CD4-positive, alpha-beta T cell treated with Interferon alpha-2 for 1 hour (primary cell): ENCODE results near the gene GRM5.
"Not testable (repeated sequence)": the region's sequence is repeated elsewhere in the genome, so short reads cannot be mapped to it uniquely, and the experiment has no call there.

ENCODE experiments used
- DNase-seq, 2 donors: peaks; one replicate each; pipeline ENCODE4 v3.0.0-alpha.2; 2020 to 2022

Gene GRM5

DNA sequence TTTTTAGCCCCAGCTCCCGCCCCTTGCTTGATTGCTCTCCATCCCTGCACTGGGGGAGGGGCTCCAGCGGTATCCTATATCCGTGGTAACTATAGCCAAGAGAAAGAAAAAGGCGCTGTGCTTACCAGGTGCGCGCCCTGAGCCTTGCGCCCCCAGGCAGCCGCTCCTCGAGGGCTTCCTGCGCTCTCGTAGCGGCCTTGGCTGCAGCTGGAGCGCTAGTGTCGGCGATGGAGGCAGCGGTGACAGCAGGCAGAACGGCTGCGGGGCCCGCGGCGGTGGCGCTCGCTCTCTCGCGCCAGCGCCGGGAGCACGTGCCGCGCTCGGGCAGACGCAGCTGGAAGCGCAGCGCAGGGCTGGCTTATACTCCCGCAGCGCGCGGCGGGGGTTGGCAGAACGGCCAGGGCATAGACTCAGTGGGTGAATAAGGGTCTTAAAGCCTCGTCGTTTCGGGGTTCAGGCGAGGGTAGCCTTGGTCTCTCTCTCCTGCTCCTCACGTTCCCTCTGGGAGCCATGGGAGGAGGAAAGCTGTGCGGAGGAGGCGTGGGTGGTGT lies at the start of gene GRM5:
GRM5 (minus strand) TSS at position 332 of the 551 bp plus-strand sequence. CDS start 18,110 bp downstream, outside the sequence.
- DNase-seq = not testable (repeated sequence)

DNA sequence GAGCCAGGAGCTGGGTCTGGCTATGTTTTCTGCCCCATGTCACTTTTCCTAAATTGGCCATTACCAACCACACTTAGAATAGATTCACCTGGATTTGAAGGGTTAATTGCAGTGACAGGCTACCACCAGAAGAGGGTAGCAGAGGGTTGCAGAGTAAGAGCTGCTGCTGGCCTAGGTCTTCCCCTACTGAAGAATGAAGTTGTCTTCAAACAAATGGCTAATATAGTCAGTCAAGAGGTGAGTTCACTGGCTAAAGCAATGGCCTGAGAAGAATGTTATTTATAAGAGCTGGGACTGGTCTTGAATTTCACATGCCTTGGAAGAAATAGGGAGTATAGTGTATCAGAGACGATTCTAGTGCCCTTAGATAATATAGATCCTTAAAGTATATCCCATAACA lies 32.2 kb upstream of the GRM5 start:
- DNase-seq = peak in 1 of 2 donors; percentile 12

DNA sequence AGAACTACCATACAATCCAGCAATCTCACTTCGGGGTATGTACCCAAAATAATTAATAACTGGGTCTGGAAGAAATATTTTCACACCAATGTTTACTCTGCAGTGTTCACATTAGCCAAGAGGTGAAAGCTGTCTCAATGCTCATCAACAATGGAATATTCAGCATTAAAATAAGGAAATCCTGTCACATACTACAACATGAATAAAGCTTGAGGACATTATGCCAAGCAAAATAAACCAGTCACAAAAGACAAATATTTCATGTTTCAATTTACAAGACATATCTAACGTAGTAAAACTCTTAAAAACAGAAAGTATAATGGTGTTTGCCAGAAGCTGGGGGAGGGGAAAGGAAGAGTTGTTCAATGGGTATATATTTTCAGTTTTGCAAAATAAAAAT lies 28.0 kb upstream of the GRM5 start:
- DNase-seq = not testable (repeated sequence)

DNA sequence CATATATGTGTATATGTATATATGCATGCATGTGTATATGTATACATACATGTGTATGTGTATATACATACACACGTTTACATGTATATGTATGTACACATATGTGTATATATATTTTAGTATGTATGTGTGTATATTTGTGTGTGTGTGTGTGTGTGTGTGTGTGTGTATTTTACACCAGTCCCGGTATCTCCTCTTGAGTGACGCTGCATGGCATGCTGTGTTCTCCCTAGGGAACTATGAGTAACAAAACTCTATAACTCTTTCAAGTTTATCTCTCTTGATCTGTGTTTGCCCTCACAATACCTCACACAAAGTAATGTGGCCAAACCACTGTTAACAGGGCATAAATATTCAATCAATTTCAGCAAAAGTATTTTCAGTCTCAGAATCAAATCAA lies 19.2 kb upstream of the GRM5 start:
- not testable (repeated sequence) for DNase-seq

DNA sequence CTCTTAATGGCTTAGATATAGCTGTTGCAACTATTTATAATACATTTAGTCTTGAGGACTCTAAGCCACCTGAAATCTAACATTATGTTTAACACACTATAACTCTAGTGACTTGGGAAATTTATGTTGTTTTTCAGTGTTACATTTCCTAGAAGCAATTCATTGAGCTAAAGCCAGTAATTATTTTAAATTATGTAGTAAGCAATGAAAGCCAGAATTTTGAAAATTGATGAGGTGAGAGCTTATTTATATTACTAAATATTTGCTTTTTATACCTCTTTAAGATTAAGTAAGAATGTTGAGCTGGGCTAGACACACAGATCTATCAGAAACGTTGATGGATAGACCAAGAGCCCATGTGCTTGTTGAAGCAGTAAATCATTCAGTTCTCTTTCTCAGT lies 5.1 kb upstream of the GRM5 start:
- not testable (repeated sequence) for DNase-seq

DNA sequence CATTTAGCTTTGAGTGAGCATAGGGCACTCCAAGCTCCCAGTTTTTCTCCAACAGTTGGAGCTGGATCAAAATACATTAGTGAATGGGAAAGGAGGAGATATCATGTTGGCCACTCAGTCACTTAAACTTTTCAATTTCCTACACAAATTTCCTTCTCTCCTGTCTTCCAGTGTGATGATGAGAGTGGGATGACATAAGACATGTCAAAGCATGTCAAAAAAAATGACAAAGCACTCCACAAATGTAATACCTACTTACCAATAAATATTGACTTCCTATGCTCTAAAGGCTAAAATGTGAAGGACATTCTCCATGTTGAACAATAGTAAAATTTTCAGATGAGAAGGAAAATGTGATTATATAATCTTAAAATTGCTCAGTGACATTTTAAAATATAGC lies 1.5 kb upstream of the GRM5 start:
- DNase-seq = no peak

DNA sequence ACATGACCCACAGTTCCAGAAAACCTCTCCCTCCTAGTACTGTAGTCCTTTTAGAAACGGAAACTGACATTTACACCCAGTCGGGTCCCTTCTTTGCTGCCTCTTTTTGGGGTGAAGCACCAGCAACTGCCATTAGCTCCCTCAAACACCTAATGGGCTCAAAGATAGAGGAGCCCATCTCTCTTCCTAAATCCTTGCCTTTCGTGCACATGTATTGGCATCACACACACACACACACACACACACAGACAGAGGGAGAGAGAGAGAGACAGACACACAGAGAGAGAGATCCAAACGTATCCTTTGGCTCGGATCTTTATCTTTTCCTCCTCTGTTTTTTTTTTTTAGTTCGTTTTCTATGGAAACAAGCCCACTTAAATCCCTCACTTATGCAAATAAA lies 716 bp downstream of the GRM5 start:
- no peak for DNase-seq

DNA sequence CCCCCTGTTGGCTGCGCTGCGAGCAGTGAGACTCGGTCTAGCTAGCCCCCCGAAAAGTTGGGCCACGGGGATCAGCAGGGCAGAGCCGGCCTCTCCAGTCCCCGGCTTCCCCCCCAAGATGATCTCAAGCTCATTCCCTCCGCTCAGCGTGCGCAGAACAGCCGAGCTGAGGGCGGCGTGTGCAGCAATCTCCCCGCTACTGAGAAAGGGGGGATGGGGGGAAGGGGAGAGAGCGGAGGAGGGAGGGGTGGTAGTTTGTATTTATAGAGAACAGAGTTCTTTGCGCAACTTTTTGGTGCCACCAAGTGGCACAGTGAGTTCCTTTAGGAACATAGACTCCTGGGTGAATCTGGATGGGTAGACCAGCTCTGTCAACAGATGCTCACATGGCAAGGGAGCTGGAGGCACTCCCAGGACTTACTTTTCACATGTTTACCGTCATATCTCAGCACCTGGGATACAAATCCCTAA lies 2.3 kb downstream of the GRM5 start:
- not testable (repeated sequence) for DNase-seq

DNA sequence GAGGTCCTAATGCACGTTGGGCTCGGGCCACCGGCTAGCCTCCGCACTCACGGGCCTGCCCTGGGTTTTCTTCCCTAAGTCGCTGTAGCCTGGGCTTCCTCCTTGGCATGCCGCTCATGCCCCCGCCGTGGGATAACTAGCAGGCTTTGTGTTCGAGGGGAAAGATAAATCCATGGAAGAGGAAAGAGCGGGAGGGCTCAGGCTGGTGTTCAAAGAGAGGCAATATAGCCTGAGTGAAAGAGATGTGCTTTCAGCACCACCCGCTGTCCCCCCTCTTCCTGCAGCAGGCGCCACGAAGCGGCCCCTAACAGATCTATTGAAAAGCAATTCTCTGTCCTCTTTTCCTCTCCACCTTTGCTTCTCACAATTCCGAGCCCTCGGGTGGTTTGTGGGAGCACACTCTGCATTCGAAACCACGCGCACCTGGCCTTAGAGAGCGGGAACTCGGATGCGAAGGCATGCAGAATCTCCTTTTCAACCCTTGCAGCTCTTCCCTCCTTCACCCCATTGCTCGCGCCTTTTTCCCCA lies 2.9 kb downstream of the GRM5 start:
- DNase-seq = not testable (repeated sequence)

DNA sequence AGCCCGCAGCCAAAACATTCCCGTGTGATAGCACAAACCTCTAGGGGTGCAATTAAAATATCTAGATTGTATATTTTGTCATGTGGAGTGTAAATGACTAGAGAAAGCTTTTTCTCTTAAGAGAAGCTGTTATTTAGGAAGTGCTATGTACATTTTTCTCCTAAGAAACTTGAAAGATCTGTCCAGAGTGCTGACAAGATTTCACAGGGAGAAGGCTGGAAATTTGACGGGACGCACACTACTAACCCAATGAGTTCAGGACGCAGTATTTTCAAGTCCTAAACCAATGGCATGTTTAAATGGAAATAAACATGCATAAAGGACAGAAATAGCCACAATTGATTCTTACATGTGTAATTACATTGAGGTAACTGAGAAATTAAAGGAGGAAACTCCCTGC lies 3.9 kb downstream of the GRM5 start:
- DNase-seq = not testable (repeated sequence)

DNA sequence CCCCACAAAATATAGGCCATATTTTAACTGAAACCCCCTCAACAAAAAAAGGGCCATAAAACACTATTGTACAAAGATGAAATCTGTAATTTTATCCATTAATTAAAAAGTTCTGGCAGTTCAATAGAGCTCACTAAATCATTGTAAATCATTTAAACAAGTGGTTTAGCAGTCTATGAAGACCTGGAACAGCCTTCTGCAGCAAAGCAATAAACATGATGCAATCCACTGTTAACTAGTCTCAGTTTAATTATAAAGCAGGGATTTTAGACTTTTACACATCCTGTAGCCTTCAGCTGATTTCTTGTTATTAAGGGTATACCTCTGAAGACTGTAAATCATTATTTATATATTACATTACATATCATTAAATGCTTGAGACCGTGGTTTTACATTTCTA lies 8.4 kb downstream of the GRM5 start:
- not testable (repeated sequence) for DNase-seq

DNA sequence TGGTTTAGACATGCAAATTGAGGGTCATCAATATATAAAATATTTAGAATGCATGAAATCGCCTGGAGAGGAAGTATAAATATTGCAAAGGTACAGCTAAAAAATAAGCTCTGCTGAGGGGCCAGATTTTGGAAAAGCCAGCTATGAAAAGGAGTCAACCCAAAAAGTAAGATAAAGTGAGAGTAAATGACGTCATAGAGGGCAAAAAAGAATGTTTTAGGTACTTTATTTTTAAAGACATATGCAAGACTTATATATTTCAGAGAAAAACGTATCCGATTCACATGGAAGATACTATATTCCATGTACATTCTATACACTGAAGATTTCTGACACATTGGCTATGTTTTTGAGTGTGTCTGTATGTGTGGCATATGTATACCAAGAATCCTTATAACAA lies 13.6 kb downstream of the GRM5 start:
- DNase-seq = no peak

DNA sequence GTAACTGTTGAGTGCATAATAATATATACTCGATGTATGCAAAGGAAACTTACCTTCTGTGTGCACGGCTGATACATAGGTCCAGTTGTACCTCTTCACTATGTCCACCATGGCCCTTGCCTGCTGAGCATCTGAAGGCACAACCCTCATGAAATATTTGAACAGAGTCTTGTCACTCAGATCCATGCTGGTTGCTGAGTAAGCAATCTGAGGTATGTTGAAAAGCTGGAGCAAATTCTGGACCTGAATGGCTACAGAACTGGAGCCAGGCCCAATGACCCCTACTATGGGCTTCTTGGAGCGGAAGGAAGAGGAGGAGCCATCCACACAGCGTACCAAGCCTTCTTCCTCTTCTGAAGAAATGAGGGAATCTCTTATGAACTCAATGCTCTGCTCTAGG lies 18.6 kb downstream of the GRM5 start:
- DNase-seq = not testable (repeated sequence)

DNA sequence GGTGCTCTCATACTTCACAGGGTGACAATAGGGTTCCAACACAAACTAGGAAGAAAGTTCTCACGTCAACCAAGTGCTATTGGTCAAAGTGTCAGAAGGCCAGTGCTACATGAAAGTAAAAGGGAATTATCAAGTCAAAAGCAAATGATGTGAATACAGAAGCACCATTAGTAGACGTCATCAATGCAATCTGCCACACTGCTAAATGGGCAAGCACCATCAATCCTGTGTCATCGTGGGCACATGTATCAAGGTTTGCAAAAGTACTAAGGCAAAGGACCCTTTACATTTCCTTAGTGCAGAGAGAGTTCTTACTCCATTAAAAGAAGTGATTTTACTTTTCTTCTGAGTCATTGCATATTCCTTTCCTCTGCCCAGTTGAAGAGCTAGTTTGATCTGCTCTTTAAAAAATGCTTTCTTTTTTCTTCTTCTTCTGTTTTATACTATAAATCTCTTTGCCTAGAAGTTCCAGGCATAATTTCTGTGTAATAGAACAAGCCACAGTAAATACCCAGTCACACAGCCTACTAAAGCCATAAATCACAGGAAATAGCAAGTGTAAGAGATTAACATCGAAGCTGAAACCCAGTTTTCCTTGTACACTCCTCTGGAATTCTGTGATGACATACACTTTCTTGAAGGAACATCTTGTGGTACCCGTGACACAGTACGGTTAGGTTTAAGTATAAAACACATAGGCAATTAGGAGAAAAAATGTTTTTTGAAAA lies 21.8 kb downstream of the GRM5 start:
- not testable (repeated sequence) for DNase-seq

DNA sequence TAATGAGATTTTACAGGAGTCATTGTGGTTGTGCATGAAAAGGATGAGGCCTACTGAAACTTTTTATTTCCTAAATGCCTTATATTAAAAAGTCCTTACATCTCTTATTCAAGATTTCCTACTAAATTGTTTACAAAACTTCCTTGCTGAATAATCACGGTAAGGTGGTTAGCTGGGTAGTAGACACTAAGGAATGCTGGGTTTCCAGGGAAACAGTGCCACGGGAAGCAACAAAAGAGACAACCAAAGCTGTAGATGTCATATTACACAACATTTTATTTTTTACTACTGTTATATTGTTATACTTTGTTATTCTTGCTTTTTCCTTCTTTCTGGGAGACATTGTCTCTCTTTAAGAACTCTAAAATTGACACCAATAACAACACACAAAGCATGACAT lies 36.1 kb downstream of the GRM5 start:
- DNase-seq = not testable (repeated sequence)

DNA sequence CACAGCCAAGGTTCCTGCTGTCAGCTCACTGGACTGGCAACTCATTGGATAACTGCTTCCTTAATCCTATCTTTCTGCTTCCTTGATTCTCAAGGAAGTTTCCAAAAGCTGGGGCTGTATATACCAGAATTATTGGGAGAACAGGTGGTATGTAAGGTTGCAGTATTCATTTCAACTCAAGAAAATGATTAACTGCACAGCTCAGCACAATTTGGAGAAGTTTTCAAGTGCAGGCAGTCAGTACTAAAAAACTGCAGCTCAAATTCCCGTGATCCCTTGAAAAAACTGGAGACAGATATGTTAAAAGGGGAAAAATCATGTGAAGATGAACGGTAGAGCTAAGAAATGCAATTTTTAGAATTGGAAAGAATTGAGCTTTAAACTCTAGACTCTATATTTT lies 44.4 kb downstream of the GRM5 start:
- no peak for DNase-seq

DNA sequence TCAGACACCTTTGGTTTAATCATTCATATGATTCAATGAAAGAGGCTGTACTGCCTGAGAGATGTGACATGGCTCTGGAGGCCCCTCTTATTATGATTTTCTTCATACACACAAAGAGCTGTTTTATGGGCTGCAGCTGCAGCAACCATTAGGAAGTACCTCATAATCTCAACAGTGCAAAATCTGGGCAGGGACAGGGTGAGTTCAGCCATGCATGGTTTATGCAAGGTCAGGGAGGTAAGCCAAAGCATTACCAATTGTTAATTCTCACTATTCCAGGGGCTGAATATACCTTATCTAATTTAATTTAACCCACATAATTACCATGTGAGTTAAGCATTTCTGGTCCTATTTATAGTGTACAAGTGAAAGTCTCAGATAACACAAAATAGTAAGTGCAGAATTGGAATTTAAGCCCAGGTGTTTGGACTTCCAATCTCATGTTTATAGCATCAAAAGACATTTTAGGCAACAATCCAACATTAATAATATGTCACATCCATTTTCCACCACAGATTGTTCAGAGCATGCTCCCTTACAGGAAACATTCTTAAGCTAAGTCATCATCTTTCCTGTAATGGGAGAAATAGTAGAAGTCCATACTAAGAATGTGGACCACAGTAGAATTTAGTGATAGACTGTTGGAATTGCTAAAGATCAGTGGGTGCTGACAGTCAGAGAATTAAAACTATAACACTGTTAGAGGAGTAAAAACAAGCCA lies 45.8 kb downstream of the GRM5 start:
- DNase-seq = not testable (repeated sequence)

DNA sequence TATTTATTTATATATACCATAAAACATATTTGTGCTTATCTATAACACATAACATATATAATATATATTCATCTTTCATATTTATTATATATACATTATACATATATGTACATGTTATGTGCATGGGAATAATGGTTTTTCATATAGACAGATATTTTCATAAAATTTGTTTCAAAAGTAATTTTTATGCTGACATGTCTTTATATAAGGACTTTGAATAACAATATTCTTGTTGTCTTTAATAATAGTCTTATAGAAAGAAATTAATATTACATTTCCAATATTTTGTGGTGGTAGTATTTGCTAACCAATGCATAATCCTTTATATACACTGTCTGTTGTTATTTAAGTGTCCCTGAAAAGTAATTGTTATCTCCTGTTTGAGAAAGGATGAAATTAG lies 49.6 kb downstream of the GRM5 start:
- no peak for DNase-seq

DNA sequence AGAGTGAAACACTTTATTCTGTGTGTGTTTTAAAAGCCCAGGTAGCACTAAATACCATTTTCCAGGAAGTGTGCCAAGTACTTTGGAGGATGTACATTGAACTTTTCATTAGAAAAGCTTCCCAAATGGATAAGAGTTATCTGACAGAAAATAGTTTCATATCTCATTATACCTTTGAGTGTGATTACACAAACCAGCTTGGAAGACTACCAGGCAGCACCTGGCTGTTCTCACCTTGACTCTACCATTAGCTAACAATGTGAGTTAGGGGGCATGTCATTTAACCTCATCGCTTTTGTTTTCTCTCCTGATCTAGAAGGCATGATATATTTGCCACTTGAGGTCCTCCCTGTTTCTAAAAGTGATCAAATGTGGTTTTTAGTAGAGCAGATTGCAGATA lies 50.2 kb downstream of the GRM5 start:
- DNase-seq = no peak

DNA sequence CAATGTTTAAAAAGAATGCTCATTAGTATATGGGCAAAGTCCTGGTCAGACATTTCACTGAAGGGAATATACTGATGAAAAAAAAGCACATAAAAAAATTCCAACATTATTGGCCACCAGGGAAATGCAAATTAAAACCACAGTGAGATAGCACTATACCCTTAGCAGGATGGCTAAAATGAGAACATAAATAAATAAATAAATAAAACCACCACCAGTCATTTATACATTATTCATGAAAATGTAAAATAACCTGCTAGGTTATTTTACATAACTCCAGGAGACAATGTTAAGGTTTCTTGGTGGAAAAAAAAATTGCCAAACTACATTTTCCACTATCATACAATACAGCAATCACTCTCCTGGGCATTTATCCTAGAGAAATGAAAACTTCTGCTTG lies 64.9 kb downstream of the GRM5 start:
- not testable (repeated sequence) for DNase-seq

DNA sequence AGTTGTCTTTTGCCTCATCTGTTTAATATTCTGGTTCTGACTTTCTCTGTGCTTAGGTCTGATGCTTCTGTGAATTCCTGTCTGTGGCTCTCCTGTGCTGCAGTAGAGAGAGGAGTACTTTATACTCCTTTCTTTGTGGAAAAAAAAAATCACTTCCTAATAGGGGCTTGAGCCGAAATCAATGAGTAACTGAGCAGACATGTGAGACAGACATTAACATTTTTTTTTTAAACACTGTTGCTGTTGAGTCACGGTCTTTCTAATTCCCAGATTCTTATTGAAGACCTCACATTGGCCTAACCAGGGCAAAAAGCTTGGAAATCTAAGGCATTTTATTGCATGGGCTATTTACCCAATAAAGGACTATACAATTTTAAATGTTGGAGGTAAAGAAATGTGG lies 86.1 kb downstream of the GRM5 start:
- DNase-seq = no peak

DNA sequence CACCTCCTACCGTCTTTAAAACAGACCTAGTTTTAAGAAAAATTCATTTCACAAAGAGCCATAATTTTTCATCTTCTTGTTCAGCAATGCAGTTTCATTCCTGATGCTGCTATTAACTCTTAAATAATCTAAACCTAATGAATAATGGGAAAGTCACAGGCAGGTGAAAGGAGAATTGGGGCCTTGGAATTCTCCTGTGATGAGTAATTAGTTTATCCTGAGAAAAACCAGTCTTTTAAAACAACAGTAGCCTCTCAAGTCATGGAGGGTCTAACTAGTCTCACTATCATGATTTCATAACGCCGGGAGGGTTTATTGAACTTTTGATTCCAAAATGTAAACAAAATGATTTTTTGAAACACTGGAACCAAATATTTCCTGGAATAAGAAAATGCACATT lies 86.8 kb downstream of the GRM5 start:
- not testable (repeated sequence) for DNase-seq

DNA sequence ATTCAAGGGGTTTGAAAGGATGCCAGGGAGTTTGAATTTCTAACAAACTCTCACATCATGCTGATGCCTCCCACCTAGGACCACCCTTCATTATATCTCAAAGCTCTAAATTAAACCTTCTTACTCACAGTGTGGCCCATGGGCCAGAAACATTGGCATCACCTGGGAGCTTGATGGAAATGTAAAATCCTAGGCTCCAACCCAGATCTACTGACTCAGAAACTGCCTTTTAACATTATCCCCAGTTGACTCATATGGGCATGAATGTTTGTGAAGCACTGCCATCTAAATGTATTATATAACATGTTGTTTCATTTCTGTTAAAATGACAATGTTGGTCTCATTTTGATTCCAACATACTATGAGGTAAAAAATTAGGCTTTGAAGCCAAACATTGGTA lies 90.3 kb downstream of the GRM5 start:
- not testable (repeated sequence) for DNase-seq

DNA sequence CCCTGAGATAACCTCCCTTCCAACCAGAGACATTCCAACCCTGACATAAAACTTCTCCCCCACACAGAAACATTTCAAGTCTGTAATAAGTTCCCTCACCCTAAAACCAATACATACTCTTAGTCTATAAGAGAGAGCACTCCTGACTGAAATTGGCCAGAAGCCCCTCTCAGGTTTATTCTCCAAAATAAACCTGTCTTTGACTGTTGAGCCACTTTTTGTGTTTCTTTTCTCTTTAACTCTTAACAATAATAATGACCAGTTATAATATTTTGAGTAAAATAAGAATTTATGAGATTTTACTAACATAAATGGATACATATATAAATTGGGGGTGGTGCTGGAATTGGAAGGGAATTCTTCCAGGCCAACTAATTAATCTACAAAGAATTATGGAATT lies 93.6 kb downstream of the GRM5 start:
- no peak for DNase-seq
